Stimulated activated CD4-positive, alpha-beta T cell treated with anti-CD3 and anti-CD28 coated beads, Interleukin-12 subunit alpha, Interleukin-12 subunit beta, amount 100 ng/mL, for 4 hours (primary cell): ENCODE results near the gene SMIM1.
"Not testable (repeated sequence)": the region's sequence is repeated elsewhere in the genome, so short reads cannot be mapped to it uniquely, and the experiment has no call there.

Experiments
- DNase-seq: peaks from one replicate; pipeline ENCODE4 v3.0.0-alpha.2; 2020

SMIM1 gene

GRCh38 chr1:3738943-3739342 lies 33.6 kb upstream of the SMIM1 start:
- DNase-seq = no peak

- no peak for DNase-seq
Observed at GRCh38 chr1:3740042-3740441, 32.5 kb upstream of the SMIM1 start.

GRCh38 chr1:3740752-3741151 lies 31.8 kb upstream of the SMIM1 start:
- DNase-seq = no peak

GRCh38 chr1:3741566-3742438 lies 30.7 kb upstream of the SMIM1 start:
- no peak for DNase-seq

- no peak for DNase-seq
Observed at GRCh38 chr1:3742439-3743298, 29.9 kb upstream of the SMIM1 start.

- no peak for DNase-seq
Observed at GRCh38 chr1:3743421-3743820, 29.1 kb upstream of the SMIM1 start.

- DNase-seq = no peak
Observed at GRCh38 chr1:3743826-3744225, 28.7 kb upstream of the SMIM1 start.

- no peak for DNase-seq
Observed at GRCh38 chr1:3744646-3745045, 27.9 kb upstream of the SMIM1 start.

- no peak for DNase-seq
Observed at GRCh38 chr1:3745071-3745470, 27.5 kb upstream of the SMIM1 start.

- no peak for DNase-seq
Observed at GRCh38 chr1:3745590-3746381, 26.8 kb upstream of the SMIM1 start.

- no peak for DNase-seq
Observed at GRCh38 chr1:3746389-3746829, 26.1 kb upstream of the SMIM1 start.

GRCh38 chr1:3746830-3747521 lies 25.6 kb upstream of the SMIM1 start:
- DNase-seq = peak; percentile 91

GRCh38 chr1:3747522-3747848 lies 25.1 kb upstream of the SMIM1 start:
- no peak for DNase-seq

GRCh38 chr1:3747903-3748302 lies 24.6 kb upstream of the SMIM1 start:
- no peak for DNase-seq

- not testable (repeated sequence) for DNase-seq
Observed at GRCh38 chr1:3748316-3748900, 24.1 kb upstream of the SMIM1 start.

GRCh38 chr1:3749512-3749911 lies 23.0 kb upstream of the SMIM1 start:
- no peak for DNase-seq

GRCh38 chr1:3750741-3751140 lies 21.8 kb upstream of the SMIM1 start:
- no peak for DNase-seq

- DNase-seq = no peak
Observed at GRCh38 chr1:3752400-3752945, 20.1 kb upstream of the SMIM1 start, which contains the start of gene CCDC27. Gene CCDC27, plus strand, starts transcription at chr1:3752450. Its CDS starts 32 bp downstream, at chr1:3752482.

- DNase-seq = no peak
Observed at GRCh38 chr1:3753656-3754454, 18.7 kb upstream of the SMIM1 start.

- no peak for DNase-seq
Observed at GRCh38 chr1:3756394-3756793, 16.2 kb upstream of the SMIM1 start.

- DNase-seq = no peak
Observed at GRCh38 chr1:3759164-3759563, 13.4 kb upstream of the SMIM1 start.
